HCEC 1CT (cell line): ENCODE results near the gene FITM1.

Experiments used
- DNase-seq: peaks from one replicate; pipeline ENCODE4 v3.0.0-alpha.2; 2017

Gene FITM1

GRCh38 chr14:24130380-24130716 lies at the start of gene FITM1:
FITM1 (plus strand) TSS chr14:24130659; CDS start chr14:24131564, 905 bp downstream.
- DNase-seq, result no peak

GRCh38 chr14:24080888-24081738 lies 49.3 kb upstream of the FITM1 start:
- DNase-seq, result no peak

GRCh38 chr14:24081739-24082211 lies 48.7 kb upstream of the FITM1 start:
- DNase-seq, result no peak

- DNase-seq, result no peak
These were observed 47.9 kb upstream of the FITM1 start for GRCh38 chr14:24082411-24083080.

GRCh38 chr14:24083462-24083861 lies 47.0 kb upstream of the FITM1 start:
- no peak for DNase-seq

GRCh38 chr14:24084440-24084839 lies 46.0 kb upstream of the FITM1 start:
- no peak for DNase-seq

GRCh38 chr14:24085215-24085614 lies 45.2 kb upstream of the FITM1 start:
- DNase-seq, result no peak

- no peak for DNase-seq
These were observed 44.1 kb upstream of the FITM1 start for GRCh38 chr14:24086193-24086955.

GRCh38 chr14:24087004-24087403 lies 43.5 kb upstream of the FITM1 start:
- no peak for DNase-seq

- no peak for DNase-seq
These were observed 42.4 kb upstream of the FITM1 start for GRCh38 chr14:24088095-24088494.

GRCh38 chr14:24089890-24090289 lies 40.6 kb upstream of the FITM1 start:
- no peak for DNase-seq

- DNase-seq, result no peak
These were observed 38.4 kb upstream of the FITM1 start for GRCh38 chr14:24092110-24092504.

- no peak for DNase-seq
These were observed 37.8 kb upstream of the FITM1 start for GRCh38 chr14:24092505-24093206.

- DNase-seq, result no peak
These were observed 37.1 kb upstream of the FITM1 start for GRCh38 chr14:24093207-24093900.

- DNase-seq, result peak; percentile 90
These were observed 36.3 kb upstream of the FITM1 start, which contains the start of gene PCK2 for GRCh38 chr14:24093901-24094840. PCK2 (plus strand) TSS chr14:24094311; CDS start chr14:24094406, 95 bp downstream.

- DNase-seq, result no peak
These were observed 35.6 kb upstream of the FITM1 start for GRCh38 chr14:24094841-24095270.

- peak; percentile 41 for DNase-seq
These were observed 35.0 kb upstream of the FITM1 start for GRCh38 chr14:24095271-24096068.

GRCh38 chr14:24096545-24097181 lies 33.8 kb upstream of the FITM1 start:
- DNase-seq, result no peak

- no peak for DNase-seq
These were observed 32.1 kb upstream of the FITM1 start for GRCh38 chr14:24098229-24098926.
